Upper lobe of left lung (tissue), 4 donors: ENCODE measurements around the gene ATL3.

Source experiments
- EP300 ChIP-seq, 4 donors: sonication (generic); formaldehyde crosslinking; IDR thresholded peaks; one replicate each; pipeline ENCODE4 v1.5.1; 2017; ENCODE audit warnings: antibody characterized with exemption in 4 of 4, control low read depth in 2 of 4
- POLR2A ChIP-seq, 4 donors: fragments of 450-650 bp; IDR thresholded peaks; one replicate each; pipeline ENCODE4 v1.5.1; 2016 to 2017; ENCODE audit warnings: antibody characterized with exemption in 4 of 4, mild to moderate bottlenecking in 2 of 4
- POLR2AphosphoS5 ChIP-seq, 2 donors: sonication (generic); formaldehyde crosslinking; IDR thresholded peaks; one replicate each; pipeline ENCODE4 v1.5.1; 2017; ENCODE audit warnings: antibody characterized with exemption in 2 of 2
- TF ChIP-seq, protein P1 (sequence below), 6 experiments: fragments of 450-650 bp in 4 of 6; fragments of 200-600 bp in 2 of 6; sonication (generic) in 2 of 6; IDR thresholded peaks; one replicate each; pipeline ENCODE4 v1.5.1; 2016 to 2019; ENCODE audit warnings: antibody characterized with exemption in 6 of 6

GRCh38 chr11:63670433-63671321 lies 499 bp downstream of the ATL3 start:
- TF ChIP-seq POLR2AphosphoS5 (IDR thresholded peaks at IDR 0.05) (no peak), POLR2A (IDR thresholded peaks at IDR 0.05) (peak in 1 of 4 donors; percentile 48), EP300 (IDR thresholded peaks at IDR 0.05) (no peak)
- TF ChIP-seq, protein P1, sequence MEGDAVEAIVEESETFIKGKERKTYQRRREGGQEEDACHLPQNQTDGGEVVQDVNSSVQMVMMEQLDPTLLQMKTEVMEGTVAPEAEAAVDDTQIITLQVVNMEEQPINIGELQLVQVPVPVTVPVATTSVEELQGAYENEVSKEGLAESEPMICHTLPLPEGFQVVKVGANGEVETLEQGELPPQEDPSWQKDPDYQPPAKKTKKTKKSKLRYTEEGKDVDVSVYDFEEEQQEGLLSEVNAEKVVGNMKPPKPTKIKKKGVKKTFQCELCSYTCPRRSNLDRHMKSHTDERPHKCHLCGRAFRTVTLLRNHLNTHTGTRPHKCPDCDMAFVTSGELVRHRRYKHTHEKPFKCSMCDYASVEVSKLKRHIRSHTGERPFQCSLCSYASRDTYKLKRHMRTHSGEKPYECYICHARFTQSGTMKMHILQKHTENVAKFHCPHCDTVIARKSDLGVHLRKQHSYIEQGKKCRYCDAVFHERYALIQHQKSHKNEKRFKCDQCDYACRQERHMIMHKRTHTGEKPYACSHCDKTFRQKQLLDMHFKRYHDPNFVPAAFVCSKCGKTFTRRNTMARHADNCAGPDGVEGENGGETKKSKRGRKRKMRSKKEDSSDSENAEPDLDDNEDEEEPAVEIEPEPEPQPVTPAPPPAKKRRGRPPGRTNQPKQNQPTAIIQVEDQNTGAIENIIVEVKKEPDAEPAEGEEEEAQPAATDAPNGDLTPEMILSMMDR (IDR thresholded peaks at IDR 0.05), result peak in 5 of 6 experiments; percentile 20 to 41 (median 30)
